ENCODE measurements around the gene WDFY2. TPM values are rescaled to one million over a fixed set of nuclear protein-coding genes. Genes with fewer than 3 reads are reported as not detected.

WDFY2 gene
- total RNA-seq, 1 donor from 2014 or later: 6.8 TPM

DNA sequence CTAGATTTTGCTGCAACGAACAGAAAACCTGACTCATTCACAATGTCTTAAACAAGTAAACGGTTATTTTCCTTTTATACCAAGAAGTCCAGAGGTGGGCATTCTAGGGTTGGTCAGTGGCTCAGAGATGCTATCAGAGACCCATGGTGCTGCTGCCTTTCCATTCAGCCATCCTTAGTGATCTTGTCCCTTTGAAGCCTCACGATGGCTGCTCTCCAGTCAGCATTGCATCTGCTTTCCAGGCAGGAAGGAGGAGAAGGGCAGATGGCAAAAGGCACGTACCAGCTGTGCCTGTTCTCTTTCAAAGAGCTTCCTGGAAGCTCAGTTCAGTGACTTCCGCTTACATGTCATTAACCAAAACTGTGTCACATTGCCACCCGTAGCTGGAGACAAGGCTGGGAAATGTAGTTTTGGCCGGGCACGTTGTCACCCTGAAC is 30.1 kb downstream of the WDFY2 start:
- no peaks in the 10 kb centered on the region for H3K27me3 ChIP-seq (ENCODE audit: control insufficient read depth in 3 of 3, insufficient read depth in 3 of 3, low read length in 3 of 3)
- no peaks in the 10 kb centered on the region for H3K36me3 ChIP-seq (ENCODE audit: control insufficient read depth in 3 of 3, insufficient read depth in 3 of 3, low read length in 3 of 3)
- H3K4me3 ChIP-seq (ENCODE audit: low read length in 3 of 3): peak overlapping the region; percentile 59 to 68 (median 67)
- no peak overlapping the region for H3K27ac ChIP-seq (ENCODE audit: low read depth, low read length)
- H3K4me1 ChIP-seq (ENCODE audit: control insufficient read depth in 3 of 3, insufficient read depth in 3 of 3, low read length in 3 of 3): peaks cover 0 to 5% (median 3%) of the 10 kb centered on the region in 3 donors
- no peaks in the 10 kb centered on the region for H3K9me3 ChIP-seq (ENCODE audit: control insufficient read depth in 3 of 3, low read length in 3 of 3)
- H3K9ac ChIP-seq (ENCODE audit: low read depth in 1 of 3, low read length in 3 of 3): peak overlapping the region in 2 of 3 donors; percentile 14 to 26

DNA sequence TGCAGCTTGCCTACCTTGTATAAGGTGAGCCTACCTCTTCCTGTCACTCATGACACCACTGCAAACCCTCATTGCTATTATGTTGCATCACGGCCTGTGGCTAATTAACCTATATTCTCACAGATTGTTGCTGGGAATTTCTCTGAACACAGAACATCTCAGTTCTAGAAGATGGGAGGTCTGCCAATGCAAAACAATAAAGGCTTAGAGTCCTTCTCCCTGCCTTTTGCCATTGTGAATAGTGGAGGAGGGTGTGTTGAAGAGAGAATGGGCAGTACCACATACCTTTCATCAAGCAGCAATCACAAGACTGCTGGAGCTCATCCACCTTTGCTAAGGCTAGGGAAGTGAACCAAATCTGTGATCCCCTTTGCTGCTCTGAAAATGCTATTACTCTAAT is 34.4 kb downstream of the WDFY2 start:
- H3K9me3 ChIP-seq (ENCODE audit: control insufficient read depth in 3 of 3, low read length in 3 of 3): no peaks in the 10 kb centered on the region
- H3K4me1 ChIP-seq (ENCODE audit: control insufficient read depth in 3 of 3, insufficient read depth in 3 of 3, low read length in 3 of 3): peaks cover 3 to 15% (median 10%) of the 10 kb centered on the region in 3 donors
- H3K27ac ChIP-seq (ENCODE audit: low read depth, low read length): no peak overlapping the region
- no peak overlapping the region for H3K9ac ChIP-seq (ENCODE audit: low read depth in 1 of 3, low read length in 3 of 3)
- H3K27me3 ChIP-seq (ENCODE audit: control insufficient read depth in 3 of 3, insufficient read depth in 3 of 3, low read length in 3 of 3): no peaks in the 10 kb centered on the region
- H3K4me3 ChIP-seq (ENCODE audit: low read length in 3 of 3): no peak overlapping the region
- no peaks in the 10 kb centered on the region for H3K36me3 ChIP-seq (ENCODE audit: control insufficient read depth in 3 of 3, insufficient read depth in 3 of 3, low read length in 3 of 3)

DNA sequence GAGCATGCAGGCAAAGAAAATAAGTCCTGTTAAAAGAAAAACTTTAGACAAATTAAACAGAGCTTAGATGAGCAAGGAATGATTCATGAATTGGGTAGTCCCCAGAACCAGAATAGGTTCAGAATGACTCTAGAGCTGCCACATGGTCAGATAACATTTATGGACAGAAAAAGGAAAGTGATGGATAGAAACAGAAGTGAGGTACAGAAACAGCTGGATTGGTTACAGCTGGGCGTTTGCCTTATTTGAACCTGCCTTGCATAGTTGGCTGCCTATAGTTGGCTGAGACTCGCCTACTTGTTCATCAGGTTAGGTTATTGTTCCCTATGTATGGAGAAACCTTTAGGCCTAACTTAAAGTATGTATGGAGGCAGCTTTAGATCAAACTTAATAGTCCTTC is 35.4 kb downstream of the WDFY2 start:
- Histone ChIP-seq H3K4me3 (ENCODE audit: low read length in 3 of 3) (no peak overlapping the region), H3K9ac (ENCODE audit: low read depth in 1 of 3, low read length in 3 of 3) (no peak overlapping the region), H3K9me3 (ENCODE audit: control insufficient read depth in 3 of 3, low read length in 3 of 3) (no peaks in the 10 kb centered on the region), H3K27ac (ENCODE audit: low read depth, low read length) (no peak overlapping the region), H3K27me3 (ENCODE audit: control insufficient read depth in 3 of 3, insufficient read depth in 3 of 3, low read length in 3 of 3) (no peaks in the 10 kb centered on the region), H3K4me1 (ENCODE audit: control insufficient read depth in 3 of 3, insufficient read depth in 3 of 3, low read length in 3 of 3) (peaks cover 0 to 16% (median 15%) of the 10 kb centered on the region in 3 donors), H3K36me3 (ENCODE audit: control insufficient read depth in 3 of 3, insufficient read depth in 3 of 3, low read length in 3 of 3) (no peaks in the 10 kb centered on the region)

DNA sequence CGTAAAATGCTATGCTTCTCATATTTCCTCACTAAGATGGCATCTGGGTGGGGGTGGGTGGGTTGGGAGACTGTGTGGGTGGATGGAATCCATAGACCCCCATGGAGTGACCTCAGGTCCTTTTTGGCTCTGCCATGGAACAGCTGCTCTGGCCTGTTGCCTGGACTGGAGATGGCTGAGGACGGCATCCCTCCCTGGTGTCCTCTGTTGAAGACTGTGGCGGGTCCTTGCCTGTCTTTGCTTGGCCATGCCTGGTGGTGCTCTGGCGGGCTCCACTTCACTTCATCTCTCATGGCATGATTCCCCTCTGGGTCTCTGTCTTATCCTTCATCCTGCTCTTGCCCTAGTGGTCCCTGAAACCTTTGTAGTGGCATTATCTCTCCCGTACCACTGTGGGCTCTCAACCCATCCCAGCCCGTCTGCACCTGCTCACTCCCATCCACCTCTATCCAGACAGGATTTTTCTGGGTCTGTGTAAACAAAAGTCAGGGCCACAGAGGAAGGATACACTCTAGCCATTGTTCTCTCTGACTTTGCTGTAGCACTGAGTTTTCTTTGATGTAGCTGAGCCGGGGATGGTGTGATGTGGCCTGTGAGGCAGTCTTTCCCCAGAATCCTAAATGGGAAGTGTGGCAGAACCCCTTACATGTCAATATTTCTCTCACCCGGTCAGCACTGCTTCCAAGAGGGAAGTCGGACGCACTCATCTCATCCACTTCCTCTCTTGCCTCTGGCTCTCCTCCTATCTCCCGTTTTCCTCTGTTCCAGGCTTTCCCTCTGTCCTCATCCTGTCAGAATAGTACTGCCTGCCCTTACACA is 36.1 kb downstream of the WDFY2 start:
- Histone ChIP-seq H3K36me3 (ENCODE audit: control insufficient read depth in 3 of 3, insufficient read depth in 3 of 3, low read length in 3 of 3) (no peaks in the 10 kb centered on the region), H3K27me3 (ENCODE audit: control insufficient read depth in 3 of 3, insufficient read depth in 3 of 3, low read length in 3 of 3) (no peaks in the 10 kb centered on the region), H3K4me1 (ENCODE audit: control insufficient read depth in 3 of 3, insufficient read depth in 3 of 3, low read length in 3 of 3) (peaks cover 0 to 16% (median 15%) of the 10 kb centered on the region in 3 donors), H3K4me3 (ENCODE audit: low read length in 3 of 3) (no peak overlapping the region), H3K9ac (ENCODE audit: low read depth in 1 of 3, low read length in 3 of 3) (no peak overlapping the region), H3K27ac (ENCODE audit: low read depth, low read length) (no peak overlapping the region), H3K9me3 (ENCODE audit: control insufficient read depth in 3 of 3, low read length in 3 of 3) (no peaks in the 10 kb centered on the region)

DNA sequence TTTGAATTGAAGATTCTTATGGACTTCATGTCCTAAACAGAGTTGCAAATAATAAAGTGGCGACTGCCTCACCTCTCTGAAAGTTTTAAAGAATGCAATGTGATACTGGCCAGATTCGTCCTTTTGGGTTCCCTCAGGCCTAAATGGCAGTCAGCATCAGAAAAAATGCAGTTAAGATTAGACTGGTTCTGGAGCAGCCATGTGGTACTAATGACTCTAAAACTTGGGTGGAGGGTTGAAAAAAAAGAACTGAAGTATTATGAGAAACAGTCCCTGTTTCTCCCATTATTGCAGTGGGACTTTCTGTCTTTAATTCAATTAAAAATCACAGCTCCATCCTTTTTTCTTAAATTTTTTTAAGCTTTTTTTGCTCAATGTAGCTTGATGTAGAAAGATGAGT is 37.3 kb downstream of the WDFY2 start:
- H3K27me3 ChIP-seq (ENCODE audit: control insufficient read depth in 3 of 3, insufficient read depth in 3 of 3, low read length in 3 of 3): no peaks in the 10 kb centered on the region
- no peak overlapping the region for H3K27ac ChIP-seq (ENCODE audit: low read depth, low read length)
- H3K9me3 ChIP-seq (ENCODE audit: control insufficient read depth in 3 of 3, low read length in 3 of 3): no peaks in the 10 kb centered on the region
- H3K4me1 ChIP-seq (ENCODE audit: control insufficient read depth in 3 of 3, insufficient read depth in 3 of 3, low read length in 3 of 3): peaks cover 3 to 25% (median 19%) of the 10 kb centered on the region in 3 donors
- no peak overlapping the region for H3K9ac ChIP-seq (ENCODE audit: low read depth in 1 of 3, low read length in 3 of 3)
- no peak overlapping the region for H3K4me3 ChIP-seq (ENCODE audit: low read length in 3 of 3)
- H3K36me3 ChIP-seq (ENCODE audit: control insufficient read depth in 3 of 3, insufficient read depth in 3 of 3, low read length in 3 of 3): no peaks in the 10 kb centered on the region

DNA sequence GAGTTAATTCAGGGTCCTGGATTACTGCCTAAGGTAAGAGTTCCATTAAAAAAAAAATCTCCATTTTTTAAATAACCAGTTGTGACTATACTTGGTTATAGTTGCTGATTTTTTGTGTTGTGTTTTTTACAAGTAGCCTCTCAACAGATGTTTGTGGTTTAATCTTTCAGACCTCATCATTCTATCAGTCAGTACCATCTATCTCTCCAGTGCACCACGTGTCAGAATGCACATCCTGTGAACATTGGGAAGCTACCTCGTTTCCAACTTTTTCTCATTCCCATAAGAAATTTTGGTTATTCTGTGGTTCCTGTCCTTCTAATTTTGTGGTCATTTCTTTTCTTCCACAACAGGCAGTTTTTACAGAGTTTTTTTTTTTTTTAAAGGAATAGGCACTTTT is 39.2 kb downstream of the WDFY2 start:
- H3K9me3 ChIP-seq (ENCODE audit: control insufficient read depth in 3 of 3, low read length in 3 of 3): no peaks in the 10 kb centered on the region
- no peaks in the 10 kb centered on the region for H3K27me3 ChIP-seq (ENCODE audit: control insufficient read depth in 3 of 3, insufficient read depth in 3 of 3, low read length in 3 of 3)
- no peaks in the 10 kb centered on the region for H3K36me3 ChIP-seq (ENCODE audit: control insufficient read depth in 3 of 3, insufficient read depth in 3 of 3, low read length in 3 of 3)
- H3K4me3 ChIP-seq (ENCODE audit: low read length in 3 of 3): no peak overlapping the region
- H3K9ac ChIP-seq (ENCODE audit: low read depth in 1 of 3, low read length in 3 of 3): no peak overlapping the region
- peaks cover 6 to 31% (median 19%) of the 10 kb centered on the region in 3 donors for H3K4me1 ChIP-seq (ENCODE audit: control insufficient read depth in 3 of 3, insufficient read depth in 3 of 3, low read length in 3 of 3)
- H3K27ac ChIP-seq (ENCODE audit: low read depth, low read length): no peak overlapping the region

DNA sequence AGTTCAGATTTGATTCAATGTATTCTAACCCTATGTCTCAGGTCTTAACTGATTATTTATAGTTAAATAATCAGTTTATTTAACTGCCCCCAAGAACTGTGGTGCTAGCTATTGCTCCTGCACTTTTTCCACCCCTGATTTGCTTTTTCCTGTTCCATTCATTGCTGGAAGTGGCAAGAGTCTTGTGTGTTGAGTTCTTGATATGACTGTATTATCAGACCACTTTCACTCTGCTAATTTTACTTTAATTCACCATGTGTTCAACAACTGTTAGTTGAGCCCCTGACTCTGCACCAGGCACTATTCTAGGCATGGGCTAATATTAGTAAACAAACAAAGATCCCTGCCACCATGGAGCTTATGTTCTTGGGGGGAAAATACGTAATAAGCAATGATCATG is 39.9 kb downstream of the WDFY2 start:
- Histone ChIP-seq H3K9me3 (ENCODE audit: control insufficient read depth in 3 of 3, low read length in 3 of 3) (no peaks in the 10 kb centered on the region), H3K9ac (ENCODE audit: low read depth in 1 of 3, low read length in 3 of 3) (no peak overlapping the region), H3K27ac (ENCODE audit: low read depth, low read length) (no peak overlapping the region), H3K36me3 (ENCODE audit: control insufficient read depth in 3 of 3, insufficient read depth in 3 of 3, low read length in 3 of 3) (no peaks in the 10 kb centered on the region), H3K27me3 (ENCODE audit: control insufficient read depth in 3 of 3, insufficient read depth in 3 of 3, low read length in 3 of 3) (no peaks in the 10 kb centered on the region), H3K4me1 (ENCODE audit: control insufficient read depth in 3 of 3, insufficient read depth in 3 of 3, low read length in 3 of 3) (peaks cover 6 to 31% (median 16%) of the 10 kb centered on the region in 3 donors), H3K4me3 (ENCODE audit: low read length in 3 of 3) (no peak overlapping the region)

DNA sequence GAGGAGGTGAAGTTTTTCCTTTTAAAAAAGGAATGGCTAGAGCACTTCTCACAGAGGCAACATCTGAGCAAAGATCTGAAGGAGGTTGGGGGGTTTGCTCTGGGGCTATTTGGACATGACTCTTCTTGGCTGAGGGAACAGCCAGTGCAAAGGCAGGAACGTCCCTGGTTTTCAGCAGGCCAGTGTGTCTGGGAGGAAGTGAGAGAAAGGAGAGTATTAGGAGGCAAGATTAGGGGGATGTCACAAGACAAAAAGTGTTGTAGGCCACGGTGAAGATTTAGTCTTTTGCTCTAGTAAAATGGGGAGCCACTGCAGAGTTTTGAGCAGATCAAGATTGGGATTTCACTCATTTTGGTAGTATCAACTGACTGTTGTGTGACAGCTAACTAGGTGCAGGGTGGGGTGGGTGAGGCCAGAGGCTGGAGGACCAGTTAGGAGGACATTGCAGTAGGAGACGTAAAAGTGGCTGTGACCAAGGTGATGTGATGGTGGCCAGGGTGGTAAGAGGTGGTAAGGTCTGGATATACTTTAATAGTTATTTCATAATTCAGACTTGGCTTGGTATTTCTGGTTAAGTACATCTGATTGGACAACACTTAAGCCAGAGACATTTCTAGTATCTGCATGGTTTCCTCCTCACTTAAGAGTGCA is 40.6 kb downstream of the WDFY2 start:
- H3K9ac ChIP-seq (ENCODE audit: low read depth in 1 of 3, low read length in 3 of 3): no peak overlapping the region
- H3K27ac ChIP-seq (ENCODE audit: low read depth, low read length): no peak overlapping the region
- H3K27me3 ChIP-seq (ENCODE audit: control insufficient read depth in 3 of 3, insufficient read depth in 3 of 3, low read length in 3 of 3): no peaks in the 10 kb centered on the region
- H3K4me1 ChIP-seq (ENCODE audit: control insufficient read depth in 3 of 3, insufficient read depth in 3 of 3, low read length in 3 of 3): peaks cover 6 to 28% (median 10%) of the 10 kb centered on the region in 3 donors
- H3K9me3 ChIP-seq (ENCODE audit: control insufficient read depth in 3 of 3, low read length in 3 of 3): no peaks in the 10 kb centered on the region
- H3K36me3 ChIP-seq (ENCODE audit: control insufficient read depth in 3 of 3, insufficient read depth in 3 of 3, low read length in 3 of 3): no peaks in the 10 kb centered on the region
- no peak overlapping the region for H3K4me3 ChIP-seq (ENCODE audit: low read length in 3 of 3)

DNA sequence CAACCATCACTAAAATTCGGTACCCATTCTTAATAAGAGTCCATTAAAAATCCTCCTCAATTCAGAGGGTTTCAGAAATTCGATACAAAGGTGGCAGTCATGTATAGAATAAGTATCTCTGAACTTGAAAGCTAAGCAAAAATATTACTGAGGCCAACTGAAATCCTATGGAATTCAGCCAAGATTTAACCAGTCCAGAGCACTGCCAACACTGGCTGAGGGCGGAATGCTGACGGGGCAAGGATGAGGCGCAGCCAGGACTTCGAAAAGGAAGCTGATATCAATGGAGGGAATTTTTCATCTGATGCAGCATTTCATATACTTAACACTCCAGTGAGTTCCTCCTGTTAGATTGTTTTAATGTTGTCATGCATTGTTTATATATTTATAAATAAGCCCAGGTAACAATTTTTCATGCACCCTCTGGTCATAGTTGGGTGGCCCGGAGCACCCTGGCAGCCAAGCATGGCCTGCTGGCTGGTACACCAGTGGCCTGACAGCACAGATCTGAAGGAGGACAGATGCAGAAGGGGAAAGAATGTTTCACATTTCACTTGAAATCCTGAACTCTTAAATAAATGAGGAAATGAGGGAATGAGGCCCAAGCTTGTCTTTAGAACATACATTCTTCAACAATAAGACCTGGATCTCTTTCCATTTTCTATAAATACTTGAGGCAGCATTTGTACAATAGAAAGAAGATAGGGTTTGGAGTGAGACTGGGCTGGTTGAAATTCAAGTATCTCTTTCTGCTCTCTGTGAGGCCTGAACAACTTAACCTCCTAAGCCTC is 41.5 kb downstream of the WDFY2 start:
- Histone ChIP-seq H3K9ac (ENCODE audit: low read depth in 1 of 3, low read length in 3 of 3) (no peak overlapping the region), H3K36me3 (ENCODE audit: control insufficient read depth in 3 of 3, insufficient read depth in 3 of 3, low read length in 3 of 3) (no peaks in the 10 kb centered on the region), H3K4me3 (ENCODE audit: low read length in 3 of 3) (no peak overlapping the region), H3K9me3 (ENCODE audit: control insufficient read depth in 3 of 3, low read length in 3 of 3) (no peaks in the 10 kb centered on the region), H3K27me3 (ENCODE audit: control insufficient read depth in 3 of 3, insufficient read depth in 3 of 3, low read length in 3 of 3) (no peaks in the 10 kb centered on the region), H3K4me1 (ENCODE audit: control insufficient read depth in 3 of 3, insufficient read depth in 3 of 3, low read length in 3 of 3) (peaks cover 4 to 23% (median 6%) of the 10 kb centered on the region in 3 donors), H3K27ac (ENCODE audit: low read depth, low read length) (no peak overlapping the region)

Measured in skeletal muscle tissue (tissue), 4 donors.